Measurements from ENCODE around the gene NKD2. TPM values are rescaled to one million over a fixed set of nuclear protein-coding genes. Genes with fewer than 3 reads are reported as not detected.

The NKD2 gene
- total and polyA plus RNA-seq, 2 experiments from 2014 or later = 1.4 to 9.1 TPM

DNA sequence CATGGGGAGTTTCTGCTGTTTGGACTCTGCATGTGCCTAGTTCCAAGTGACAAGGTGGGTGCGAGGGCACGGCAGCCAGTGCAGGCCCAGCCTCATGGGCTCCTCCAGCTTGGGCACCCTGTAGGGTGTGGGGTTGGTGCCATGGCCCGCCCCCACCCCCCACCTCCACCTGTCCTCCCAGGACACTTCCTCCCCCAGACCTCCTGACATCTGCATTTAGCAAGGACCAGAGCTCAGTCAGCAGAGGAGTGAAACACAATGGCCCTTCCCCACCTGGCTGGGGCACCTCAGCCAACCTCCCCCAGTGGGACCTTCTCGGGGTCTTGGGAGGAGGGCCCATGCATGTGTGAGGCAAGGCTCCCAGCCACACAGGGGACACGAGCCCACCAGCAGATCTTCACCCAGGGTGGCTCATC is 1.9 kb upstream of the NKD2 start:
- TF ChIP-seq EZH2 (IDR thresholded peaks at IDR 0.05; ENCODE audit: borderline replicate concordance) (no peak), EZH2phosphoT487 (IDR thresholded peaks at IDR 0.05; ENCODE audit: low read depth, severe bottlenecking, unreplicated experiment) (no peak)
- TF ChIP-seq, protein P1, sequence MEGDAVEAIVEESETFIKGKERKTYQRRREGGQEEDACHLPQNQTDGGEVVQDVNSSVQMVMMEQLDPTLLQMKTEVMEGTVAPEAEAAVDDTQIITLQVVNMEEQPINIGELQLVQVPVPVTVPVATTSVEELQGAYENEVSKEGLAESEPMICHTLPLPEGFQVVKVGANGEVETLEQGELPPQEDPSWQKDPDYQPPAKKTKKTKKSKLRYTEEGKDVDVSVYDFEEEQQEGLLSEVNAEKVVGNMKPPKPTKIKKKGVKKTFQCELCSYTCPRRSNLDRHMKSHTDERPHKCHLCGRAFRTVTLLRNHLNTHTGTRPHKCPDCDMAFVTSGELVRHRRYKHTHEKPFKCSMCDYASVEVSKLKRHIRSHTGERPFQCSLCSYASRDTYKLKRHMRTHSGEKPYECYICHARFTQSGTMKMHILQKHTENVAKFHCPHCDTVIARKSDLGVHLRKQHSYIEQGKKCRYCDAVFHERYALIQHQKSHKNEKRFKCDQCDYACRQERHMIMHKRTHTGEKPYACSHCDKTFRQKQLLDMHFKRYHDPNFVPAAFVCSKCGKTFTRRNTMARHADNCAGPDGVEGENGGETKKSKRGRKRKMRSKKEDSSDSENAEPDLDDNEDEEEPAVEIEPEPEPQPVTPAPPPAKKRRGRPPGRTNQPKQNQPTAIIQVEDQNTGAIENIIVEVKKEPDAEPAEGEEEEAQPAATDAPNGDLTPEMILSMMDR (IDR thresholded peaks at IDR 0.05; ENCODE audit: poor library complexity) = no peak

DNA sequence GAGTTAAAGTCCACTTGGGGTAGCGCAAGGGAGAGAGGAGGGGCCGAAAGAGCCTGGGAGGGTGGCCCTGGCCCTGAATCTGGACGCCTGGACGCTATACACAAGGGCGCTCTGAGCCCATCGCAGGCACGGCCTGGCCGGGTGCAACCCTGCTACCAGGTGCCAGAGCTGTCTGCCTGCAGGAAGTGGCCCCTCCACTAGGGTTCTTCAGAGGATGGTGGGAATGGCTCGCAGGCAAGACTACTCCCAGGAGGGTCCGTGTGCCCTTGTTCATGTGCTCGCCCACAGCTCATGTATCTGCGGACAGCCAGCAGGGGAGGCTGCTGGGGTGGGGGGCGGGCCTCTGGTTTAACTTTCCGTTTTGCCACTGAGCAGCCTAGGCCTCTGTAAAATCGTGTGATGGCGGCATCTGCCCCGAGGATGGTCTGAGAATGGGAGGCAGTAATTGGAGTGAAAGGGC is 1.4 kb upstream of the NKD2 start:
- TF ChIP-seq, protein P1 (IDR thresholded peaks at IDR 0.05; ENCODE audit: poor library complexity) = no peak
- TF ChIP-seq EZH2phosphoT487 (IDR thresholded peaks at IDR 0.05; ENCODE audit: low read depth, severe bottlenecking, unreplicated experiment) (no peak), EZH2 (IDR thresholded peaks at IDR 0.05; ENCODE audit: borderline replicate concordance) (no peak)
- DNase-seq (ENCODE audit: low spot score) = no peak
- H3K9me3 ChIP-seq (ENCODE audit: low read depth) = no peaks in the 10 kb centered on the region
- 85% methylated on average over 15 of the region's 17 CpGs for WGBS (ENCODE audit: low lambda C conversion rate, missing lambda C conversion rate)
- H3K4me2 ChIP-seq = no peak overlapping the region
- no peaks in the 10 kb centered on the region for H3K36me3 ChIP-seq (replicated peaks; ENCODE audit: insufficient read depth, low read depth)
- H3K79me2 ChIP-seq = no peaks in the 10 kb centered on the region
- no peak overlapping the region for H3K27ac ChIP-seq
- H3K4me3 ChIP-seq = no peak overlapping the region
- no peaks in the 10 kb centered on the region for H3K9me2 ChIP-seq (replicated peaks; ENCODE audit: insufficient read depth)
- H3K27me3 ChIP-seq = peaks cover 26% of the 10 kb centered on the region
- no peak overlapping the region for H2AFZ ChIP-seq
- H3K4me1 ChIP-seq (ENCODE audit: insufficient read depth) = peaks cover 16% of the 10 kb centered on the region
- H4K20me1 ChIP-seq (ENCODE audit: insufficient read depth, poor library complexity, severe bottlenecking) = no peaks in the 10 kb centered on the region

More for the DNA sequence above, 1.9 kb upstream of the NKD2 start:
- H3K27me3 ChIP-seq = peaks cover 26% of the 10 kb centered on the region
- no peaks in the 10 kb centered on the region for H3K79me2 ChIP-seq
- no peak overlapping the region for H3K4me3 ChIP-seq
- 88% methylated on average over 5 of the region's 5 CpGs for WGBS (ENCODE audit: low lambda C conversion rate, missing lambda C conversion rate)
- no peak overlapping the region for H3K4me2 ChIP-seq
- H3K36me3 ChIP-seq (replicated peaks; ENCODE audit: insufficient read depth, low read depth) = no peaks in the 10 kb centered on the region
- peaks cover 16% of the 10 kb centered on the region for H3K4me1 ChIP-seq (ENCODE audit: insufficient read depth)
- H4K20me1 ChIP-seq (ENCODE audit: insufficient read depth, poor library complexity, severe bottlenecking) = no peaks in the 10 kb centered on the region
- no peaks in the 10 kb centered on the region for H3K9me2 ChIP-seq (replicated peaks; ENCODE audit: insufficient read depth)
- H2AFZ ChIP-seq = no peak overlapping the region
- H3K9me3 ChIP-seq (ENCODE audit: low read depth) = no peaks in the 10 kb centered on the region
- no peak overlapping the region for H3K27ac ChIP-seq
- DNase-seq (ENCODE audit: low spot score) = no peak

DNA sequence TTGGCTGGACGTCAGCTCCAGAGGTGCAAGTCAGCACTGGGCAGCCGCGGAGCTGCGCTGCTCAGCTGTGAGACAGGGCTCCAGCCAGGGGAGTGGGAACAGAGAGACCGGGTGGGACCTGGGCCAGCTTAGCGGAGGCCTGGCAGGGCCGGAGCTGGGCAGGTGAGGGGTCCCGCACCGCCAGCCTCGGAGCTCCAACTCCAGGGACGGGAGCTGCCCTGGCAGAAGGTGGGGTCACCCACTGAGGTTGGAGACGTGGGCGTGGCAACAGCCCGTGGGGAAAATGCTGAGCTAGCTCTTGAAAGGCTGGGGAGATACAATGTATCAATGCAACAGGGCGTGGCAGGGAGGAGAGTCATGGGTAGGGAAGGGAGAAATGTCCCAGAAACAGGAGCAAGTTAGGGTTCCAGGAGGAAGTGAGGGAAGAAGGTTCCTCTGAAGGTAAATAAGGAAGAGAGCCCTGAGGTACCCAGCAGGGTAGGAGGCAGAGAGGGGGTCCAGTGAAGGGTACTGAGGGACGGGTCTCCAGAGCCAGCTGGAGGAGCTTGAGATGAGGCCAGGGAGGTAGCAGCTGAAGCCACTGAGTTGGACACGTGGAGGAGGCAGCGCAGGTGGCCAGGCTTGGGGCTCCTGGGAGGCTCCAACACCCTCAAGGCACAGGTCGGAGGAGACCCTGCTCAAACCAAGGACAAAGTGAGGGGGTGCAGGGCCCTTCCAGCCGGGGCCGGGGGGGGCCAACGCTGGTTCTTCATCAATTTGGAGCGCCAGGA is 736 bp upstream of the NKD2 start:
- no peak overlapping the region for H3K4me2 ChIP-seq
- H4K20me1 ChIP-seq (ENCODE audit: insufficient read depth, poor library complexity, severe bottlenecking) = no peaks in the 10 kb centered on the region
- no peaks in the 10 kb centered on the region for H3K79me2 ChIP-seq
- peaks cover 16% of the 10 kb centered on the region for H3K4me1 ChIP-seq (ENCODE audit: insufficient read depth)
- WGBS (ENCODE audit: low lambda C conversion rate, missing lambda C conversion rate) = 86% methylated on average over 18 of the region's 23 CpGs
- DNase-seq (ENCODE audit: low spot score) = no peak
- TF ChIP-seq EZH2 (IDR thresholded peaks at IDR 0.05; ENCODE audit: borderline replicate concordance) (no peak), EZH2phosphoT487 (IDR thresholded peaks at IDR 0.05; ENCODE audit: low read depth, severe bottlenecking, unreplicated experiment) (no peak)
- TF ChIP-seq, protein P1 (IDR thresholded peaks at IDR 0.05; ENCODE audit: poor library complexity) = no peak
- H3K27ac ChIP-seq = no peak overlapping the region
- peaks cover 26% of the 10 kb centered on the region for H3K27me3 ChIP-seq
- H3K9me2 ChIP-seq (replicated peaks; ENCODE audit: insufficient read depth) = no peaks in the 10 kb centered on the region
- H2AFZ ChIP-seq = no peak overlapping the region
- no peaks in the 10 kb centered on the region for H3K9me3 ChIP-seq (ENCODE audit: low read depth)
- H3K4me3 ChIP-seq = no peak overlapping the region
- H3K36me3 ChIP-seq (replicated peaks; ENCODE audit: insufficient read depth, low read depth) = no peaks in the 10 kb centered on the region
